Gastroesophageal sphincter (tissue), 3 donors: ENCODE measurements around the gene DNAJC5G.

Experiments
- POLR2A ChIP-seq, 2 donors: fragments of 450-650 bp; IDR thresholded peaks; one replicate each; pipeline ENCODE4 v1.6.1; 2017; ENCODE audit warnings: antibody characterized with exemption in 2 of 2, mild to moderate bottlenecking in 2 of 2, moderate library complexity in 1 of 2
- TF ChIP-seq, protein P1 (sequence below), 4 experiments: fragments of 200-600 bp in 2 of 4; fragments of 450-650 bp in 2 of 4; sonication (generic) in 1 of 4; IDR thresholded peaks; one replicate each; pipeline ENCODE4 v1.5.1; 2017 to 2019; ENCODE audit warnings: antibody characterized with exemption in 4 of 4, mild to moderate bottlenecking in 2 of 4, moderate library complexity in 2 of 4

DNA sequence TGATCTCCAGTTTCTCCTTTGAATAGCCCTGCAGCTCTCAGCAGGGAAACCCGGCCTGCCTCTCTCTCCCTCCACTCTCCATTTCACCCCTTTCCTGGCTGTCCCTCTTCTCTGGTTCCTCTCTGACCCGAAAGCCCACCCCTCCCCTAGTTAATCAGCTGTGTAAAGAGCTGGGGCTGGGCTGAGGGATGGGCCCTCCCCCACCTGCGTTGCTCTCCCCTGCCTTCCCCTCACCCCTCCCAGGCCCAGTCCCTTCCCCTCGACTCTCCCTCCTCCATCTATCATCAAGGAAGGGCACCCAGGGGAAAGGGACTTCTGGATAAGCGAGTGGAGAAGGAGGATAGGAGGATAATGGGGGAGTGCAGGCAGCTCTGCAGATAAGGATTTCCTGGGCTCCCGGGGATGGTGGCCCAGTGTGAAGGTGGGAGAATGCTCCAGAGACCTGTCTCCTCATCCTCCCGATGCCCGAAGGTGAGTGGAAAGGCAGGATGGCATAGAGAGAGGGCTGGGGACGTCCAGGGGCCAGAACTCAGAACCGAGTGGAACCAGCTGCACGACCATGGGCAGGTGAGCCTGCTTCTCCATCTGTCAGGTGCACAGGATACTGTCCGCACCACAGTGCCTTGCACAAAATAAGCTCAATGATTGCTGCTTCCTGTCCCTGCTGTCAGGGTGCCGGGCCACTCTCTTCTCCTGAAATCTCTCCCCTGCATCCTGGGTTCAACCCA, 24.4 kb upstream of the DNAJC5G start:
- TF ChIP-seq POLR2A (IDR thresholded peaks at IDR 0.05): no peak
- TF ChIP-seq, protein P1, sequence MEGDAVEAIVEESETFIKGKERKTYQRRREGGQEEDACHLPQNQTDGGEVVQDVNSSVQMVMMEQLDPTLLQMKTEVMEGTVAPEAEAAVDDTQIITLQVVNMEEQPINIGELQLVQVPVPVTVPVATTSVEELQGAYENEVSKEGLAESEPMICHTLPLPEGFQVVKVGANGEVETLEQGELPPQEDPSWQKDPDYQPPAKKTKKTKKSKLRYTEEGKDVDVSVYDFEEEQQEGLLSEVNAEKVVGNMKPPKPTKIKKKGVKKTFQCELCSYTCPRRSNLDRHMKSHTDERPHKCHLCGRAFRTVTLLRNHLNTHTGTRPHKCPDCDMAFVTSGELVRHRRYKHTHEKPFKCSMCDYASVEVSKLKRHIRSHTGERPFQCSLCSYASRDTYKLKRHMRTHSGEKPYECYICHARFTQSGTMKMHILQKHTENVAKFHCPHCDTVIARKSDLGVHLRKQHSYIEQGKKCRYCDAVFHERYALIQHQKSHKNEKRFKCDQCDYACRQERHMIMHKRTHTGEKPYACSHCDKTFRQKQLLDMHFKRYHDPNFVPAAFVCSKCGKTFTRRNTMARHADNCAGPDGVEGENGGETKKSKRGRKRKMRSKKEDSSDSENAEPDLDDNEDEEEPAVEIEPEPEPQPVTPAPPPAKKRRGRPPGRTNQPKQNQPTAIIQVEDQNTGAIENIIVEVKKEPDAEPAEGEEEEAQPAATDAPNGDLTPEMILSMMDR (IDR thresholded peaks at IDR 0.05): no peak
